Measurements from ENCODE around the gene TRIM66.

TRIM66 gene

DNA sequence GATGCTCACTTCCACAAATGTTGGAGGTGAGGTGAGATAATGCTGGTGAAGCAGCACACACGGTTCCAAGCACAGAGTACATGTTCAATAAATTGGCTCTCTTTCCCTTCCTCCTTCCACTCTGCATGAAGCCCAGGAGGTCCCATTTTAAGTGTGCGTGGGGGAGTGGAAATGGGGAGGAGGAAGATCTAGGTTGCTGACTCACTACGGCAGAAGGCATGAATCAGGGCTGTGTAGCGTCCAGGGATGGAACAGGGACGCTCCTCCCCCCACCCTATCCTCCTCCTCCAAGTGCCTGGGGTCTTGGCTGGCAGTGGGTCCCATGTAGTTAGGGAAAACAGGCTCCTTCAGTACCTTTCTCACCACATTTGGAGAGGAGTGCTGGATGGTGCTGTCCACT, 44.2 kb downstream of the TRIM66 start:
- H3K27ac ChIP-seq (replicated peaks) = no peak overlapping the region
- no peak overlapping the region for H3K4me3 ChIP-seq (replicated peaks; ENCODE audit: insufficient read depth, low read length)
- H3K27me3 ChIP-seq (ENCODE audit: insufficient read depth, poor library complexity, severe bottlenecking) = no peaks in the 10 kb centered on the region
- TF ChIP-seq SPI1 (IDR thresholded peaks at IDR 0.05; ENCODE audit: borderline replicate concordance, low read depth) (no peak), POLR2AphosphoS5 (IDR thresholded peaks at IDR 0.05; ENCODE audit: low read depth) (no peak), GABPA (IDR thresholded peaks at IDR 0.05; ENCODE audit: low read depth) (no peak), REST (IDR thresholded peaks at IDR 0.05; ENCODE audit: insufficient replicate concordance, low read depth) (no peak)
- TF ChIP-seq, protein P1, sequence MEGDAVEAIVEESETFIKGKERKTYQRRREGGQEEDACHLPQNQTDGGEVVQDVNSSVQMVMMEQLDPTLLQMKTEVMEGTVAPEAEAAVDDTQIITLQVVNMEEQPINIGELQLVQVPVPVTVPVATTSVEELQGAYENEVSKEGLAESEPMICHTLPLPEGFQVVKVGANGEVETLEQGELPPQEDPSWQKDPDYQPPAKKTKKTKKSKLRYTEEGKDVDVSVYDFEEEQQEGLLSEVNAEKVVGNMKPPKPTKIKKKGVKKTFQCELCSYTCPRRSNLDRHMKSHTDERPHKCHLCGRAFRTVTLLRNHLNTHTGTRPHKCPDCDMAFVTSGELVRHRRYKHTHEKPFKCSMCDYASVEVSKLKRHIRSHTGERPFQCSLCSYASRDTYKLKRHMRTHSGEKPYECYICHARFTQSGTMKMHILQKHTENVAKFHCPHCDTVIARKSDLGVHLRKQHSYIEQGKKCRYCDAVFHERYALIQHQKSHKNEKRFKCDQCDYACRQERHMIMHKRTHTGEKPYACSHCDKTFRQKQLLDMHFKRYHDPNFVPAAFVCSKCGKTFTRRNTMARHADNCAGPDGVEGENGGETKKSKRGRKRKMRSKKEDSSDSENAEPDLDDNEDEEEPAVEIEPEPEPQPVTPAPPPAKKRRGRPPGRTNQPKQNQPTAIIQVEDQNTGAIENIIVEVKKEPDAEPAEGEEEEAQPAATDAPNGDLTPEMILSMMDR (IDR thresholded peaks at IDR 0.05; ENCODE audit: insufficient read depth, low read length) = no peak
- no peak for DNase-seq (ENCODE audit: low read depth in 1 of 2, low spot score in 1 of 2)

DNA sequence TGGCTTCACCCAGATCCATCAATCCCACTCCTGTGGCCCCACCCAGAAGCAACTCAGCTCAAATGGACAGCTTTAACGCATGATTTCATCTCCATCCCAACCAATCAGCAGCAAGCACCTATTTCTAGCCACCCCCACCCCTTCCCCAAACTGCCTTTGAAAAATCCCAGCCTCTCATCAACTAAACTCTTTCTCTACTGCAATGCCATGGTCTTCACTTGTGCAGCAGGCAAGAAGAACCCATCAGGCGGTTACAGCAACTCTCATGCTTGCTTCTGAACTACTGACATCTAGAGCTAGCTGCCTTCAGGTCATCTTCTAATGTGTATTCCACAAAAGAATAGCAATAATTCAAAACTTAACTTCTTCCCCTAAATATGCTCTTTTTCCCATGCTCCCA, 46.3 kb downstream of the TRIM66 start:
- Histone ChIP-seq H3K4me3 (replicated peaks; ENCODE audit: insufficient read depth, low read length) (no peak overlapping the region), H3K27me3 (ENCODE audit: insufficient read depth, poor library complexity, severe bottlenecking) (no peaks in the 10 kb centered on the region), H3K27ac (replicated peaks) (no peak overlapping the region)
- no peak for DNase-seq (ENCODE audit: low read depth in 1 of 2, low spot score in 1 of 2)
- TF ChIP-seq REST (IDR thresholded peaks at IDR 0.05; ENCODE audit: insufficient replicate concordance, low read depth) (no peak), GABPA (IDR thresholded peaks at IDR 0.05; ENCODE audit: low read depth) (no peak), SPI1 (IDR thresholded peaks at IDR 0.05; ENCODE audit: borderline replicate concordance, low read depth) (no peak), POLR2AphosphoS5 (IDR thresholded peaks at IDR 0.05; ENCODE audit: low read depth) (no peak)
- TF ChIP-seq, protein P1 (IDR thresholded peaks at IDR 0.05; ENCODE audit: insufficient read depth, low read length) = no peak

DNA sequence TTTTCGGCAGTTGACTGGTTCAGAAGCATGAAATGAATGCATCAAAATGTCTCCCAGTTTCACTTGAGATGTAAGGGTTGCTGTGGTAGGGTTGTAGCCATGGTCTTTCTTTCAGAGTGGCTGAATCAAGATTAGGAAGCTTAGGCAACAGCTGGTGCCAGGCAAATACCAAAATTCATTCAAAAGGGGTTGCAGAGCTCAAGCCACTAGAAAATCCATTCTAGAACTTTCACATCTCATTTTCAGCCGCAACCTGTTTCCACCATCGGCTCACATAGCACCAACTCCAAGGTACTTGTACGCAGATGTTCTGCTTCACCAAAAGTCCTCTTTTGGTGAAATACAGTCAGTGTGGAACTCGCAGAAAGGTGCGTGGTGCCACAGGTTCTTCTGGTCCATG, 48.0 kb downstream of the TRIM66 start:
- Histone ChIP-seq H3K27me3 (ENCODE audit: insufficient read depth, poor library complexity, severe bottlenecking) (no peaks in the 10 kb centered on the region), H3K4me3 (replicated peaks; ENCODE audit: insufficient read depth, low read length) (no peak overlapping the region), H3K27ac (replicated peaks) (no peak overlapping the region)
- TF ChIP-seq SPI1 (IDR thresholded peaks at IDR 0.05; ENCODE audit: borderline replicate concordance, low read depth) = no peak
- TF ChIP-seq POLR2AphosphoS5 (IDR thresholded peaks at IDR 0.05; ENCODE audit: low read depth) = no peak
- TF ChIP-seq, protein P1 (IDR thresholded peaks at IDR 0.05; ENCODE audit: insufficient read depth, low read length) = no peak
- no peak for TF ChIP-seq GABPA (IDR thresholded peaks at IDR 0.05; ENCODE audit: low read depth)
- no peak for TF ChIP-seq REST (IDR thresholded peaks at IDR 0.05; ENCODE audit: insufficient replicate concordance, low read depth)
- DNase-seq (ENCODE audit: low read depth in 1 of 2, low spot score in 1 of 2) = no peak

All from HL-60 (cell line).